Glutamatergic neuron (in vitro differentiated cells): ENCODE results near the gene GNAT3. TPM values are rescaled to one million over a fixed set of nuclear protein-coding genes. Genes with fewer than 3 reads are reported as not detected.

Source experiments
- DNase-seq: peaks from one replicate; pipeline ENCODE4 v3.0.0; 2022
- H3K27ac Mint-ChIP-seq: one replicate; pipeline ENCODE4 v1.8.0; 2020; ENCODE audit warnings: mild to moderate bottlenecking, mixed read lengths, inconsistent platforms; ENCODE audit not compliant: unreplicated experiment
- H3K27me3 Mint-ChIP-seq: one replicate; pipeline ENCODE4 v1.8.0; 2020; ENCODE audit warnings: mild to moderate bottlenecking, moderate library complexity, mixed read lengths, inconsistent platforms; ENCODE audit not compliant: unreplicated experiment
- H3K36me3 Mint-ChIP-seq: one replicate; pipeline ENCODE4 v1.8.0; 2020; ENCODE audit warnings: mild to moderate bottlenecking, mixed read lengths, inconsistent platforms; ENCODE audit not compliant: unreplicated experiment
- H3K4me1 Mint-ChIP-seq: one replicate; pipeline ENCODE4 v1.8.0; 2020; ENCODE audit warnings: mild to moderate bottlenecking, low read depth, mixed read lengths, inconsistent platforms; ENCODE audit not compliant: unreplicated experiment
- H3K4me3 Mint-ChIP-seq: one replicate; pipeline ENCODE4 v1.8.0; 2020; ENCODE audit warnings: mild to moderate bottlenecking, mixed read lengths, inconsistent platforms; ENCODE audit not compliant: unreplicated experiment
- H3K9me3 Mint-ChIP-seq: one replicate; pipeline ENCODE4 v1.8.0; 2020; ENCODE audit warnings: mild to moderate bottlenecking, moderate library complexity, mixed read lengths, inconsistent platforms; ENCODE audit not compliant: unreplicated experiment
- CTCF ChIP-seq: fragments of 200-600 bp; sonication (generic); IDR thresholded peaks from one replicate; pipeline ENCODE4 v1.5.0; 2021; ENCODE audit not compliant: partially characterized antibody, unreplicated experiment
- total RNA-seq: library from RNA; stranded (reverse); fragmentation: NEBNext Ultra II Directional; extraction: Animal tissue kit (Norgen Biotek cat#: 25700); gene quantifications from one replicate; pipeline ENCODE4 v1.2.1, GENCODE V29; 2021; ENCODE audit not compliant: unreplicated experiment

Gene GNAT3
- total RNA-seq, 1 donor from 2014 or later, result 2.0 TPM

GRCh38 chr7:80524693-80525092 lies 12.8 kb upstream of the GNAT3 start:
- H3K36me3 Mint-ChIP-seq, result no peaks in the 10 kb centered on the region
- no peaks in the 10 kb centered on the region for H3K9me3 Mint-ChIP-seq
- no peak overlapping the region for H3K4me3 Mint-ChIP-seq
- no peaks in the 10 kb centered on the region for H3K27me3 Mint-ChIP-seq
- no peak for DNase-seq
- peaks cover 9% of the 10 kb centered on the region for H3K4me1 Mint-ChIP-seq
- H3K27ac Mint-ChIP-seq, result no peak overlapping the region
- TF ChIP-seq CTCF, result no peak

GRCh38 chr7:80521809-80522208 lies 9.9 kb upstream of the GNAT3 start:
- no peaks in the 10 kb centered on the region for H3K9me3 Mint-ChIP-seq
- no peak for TF ChIP-seq CTCF

DNA sequence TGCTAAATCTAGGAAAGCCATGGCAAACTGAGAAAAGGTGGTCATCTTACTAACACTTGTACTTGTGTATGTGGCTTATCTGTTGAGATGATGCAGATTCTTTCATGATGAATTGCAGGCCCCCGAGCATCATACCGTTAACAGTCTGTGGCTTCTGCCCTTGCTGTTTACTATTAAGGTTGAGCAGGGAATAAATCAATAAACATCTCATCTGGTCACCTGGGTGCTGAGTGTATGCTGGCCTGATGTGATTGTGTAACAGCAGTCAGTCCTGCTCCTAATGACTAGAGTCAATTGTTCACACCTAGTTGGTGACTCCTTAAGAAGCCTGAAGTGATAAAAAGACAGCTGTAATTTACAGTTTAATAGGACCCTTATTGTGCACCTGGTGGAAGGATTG lies 8.3 kb upstream of the GNAT3 start:
- H3K27me3 Mint-ChIP-seq, result no peaks in the 10 kb centered on the region
- H3K27ac Mint-ChIP-seq, result no peak overlapping the region
- peak overlapping the region; percentile 15 for H3K4me3 Mint-ChIP-seq
- no peaks in the 10 kb centered on the region for H3K9me3 Mint-ChIP-seq
- no peaks in the 10 kb centered on the region for H3K36me3 Mint-ChIP-seq
- no peak for DNase-seq
- TF ChIP-seq CTCF, result no peak
- peaks cover 17% of the 10 kb centered on the region for H3K4me1 Mint-ChIP-seq

More at GRCh38 chr7:80521809-80522208, 9.9 kb upstream of the GNAT3 start:
- DNase-seq, result no peak
- no peak overlapping the region for H3K27ac Mint-ChIP-seq
- peaks cover 9% of the 10 kb centered on the region for H3K4me1 Mint-ChIP-seq
- no peak overlapping the region for H3K4me3 Mint-ChIP-seq
- no peaks in the 10 kb centered on the region for H3K27me3 Mint-ChIP-seq
- H3K36me3 Mint-ChIP-seq, result no peaks in the 10 kb centered on the region

DNA sequence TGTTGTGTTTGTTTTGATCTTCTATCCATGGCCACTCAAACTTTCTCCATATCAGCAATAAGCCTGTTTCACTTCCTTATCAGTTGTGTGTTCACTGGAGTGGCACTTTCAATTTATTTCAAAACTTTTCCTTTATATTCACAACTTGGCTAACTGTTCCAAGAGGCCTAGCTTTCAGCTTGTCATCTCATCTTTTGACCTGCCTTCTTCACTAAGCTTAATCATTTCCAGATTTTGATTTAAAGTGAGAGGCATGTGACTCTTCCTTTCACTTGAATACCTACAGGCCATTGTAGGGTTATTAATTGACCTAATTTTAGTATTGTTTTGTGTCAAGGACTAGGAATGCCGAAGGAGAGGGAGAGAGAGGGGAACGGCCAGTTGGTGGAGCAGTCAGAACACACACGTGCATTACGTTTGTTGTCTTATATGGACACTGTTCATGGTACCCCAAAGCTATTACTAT lies 5.5 kb upstream of the GNAT3 start:
- TF ChIP-seq CTCF, result no peak
- Mint-ChIP-seq H3K4me3 (no peak overlapping the region), H3K36me3 (no peaks in the 10 kb centered on the region), H3K27ac (no peak overlapping the region), H3K9me3 (no peaks in the 10 kb centered on the region), H3K27me3 (no peaks in the 10 kb centered on the region), H3K4me1 (peaks cover 39% of the 10 kb centered on the region)
- DNase-seq, result no peak

- Mint-ChIP-seq H3K27me3 (no peaks in the 10 kb centered on the region), H3K4me1 (peaks cover 40% of the 10 kb centered on the region), H3K36me3 (no peaks in the 10 kb centered on the region), H3K9me3 (no peaks in the 10 kb centered on the region), H3K4me3 (no peak overlapping the region), H3K27ac (no peak overlapping the region)
- no peak for TF ChIP-seq CTCF
- DNase-seq, result no peak
These were observed 3.4 kb upstream of the GNAT3 start for GRCh38 chr7:80515298-80515697.
